COLO668 (cell line): Measurements from ENCODE around the gene OR5AN1.
"Not testable (repeated sequence)": the region's sequence is repeated elsewhere in the genome, so short reads cannot be mapped to it uniquely, and the experiment has no call there.

Experiments
- DNase-seq: peaks from one replicate; lab custom pipeline; 2025; ENCODE audit not compliant: unreplicated experiment; lab: John Stamatoyannopoulos, UW

OR5AN1 gene, protein sequence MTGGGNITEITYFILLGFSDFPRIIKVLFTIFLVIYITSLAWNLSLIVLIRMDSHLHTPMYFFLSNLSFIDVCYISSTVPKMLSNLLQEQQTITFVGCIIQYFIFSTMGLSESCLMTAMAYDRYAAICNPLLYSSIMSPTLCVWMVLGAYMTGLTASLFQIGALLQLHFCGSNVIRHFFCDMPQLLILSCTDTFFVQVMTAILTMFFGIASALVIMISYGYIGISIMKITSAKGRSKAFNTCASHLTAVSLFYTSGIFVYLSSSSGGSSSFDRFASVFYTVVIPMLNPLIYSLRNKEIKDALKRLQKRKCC

DNA sequence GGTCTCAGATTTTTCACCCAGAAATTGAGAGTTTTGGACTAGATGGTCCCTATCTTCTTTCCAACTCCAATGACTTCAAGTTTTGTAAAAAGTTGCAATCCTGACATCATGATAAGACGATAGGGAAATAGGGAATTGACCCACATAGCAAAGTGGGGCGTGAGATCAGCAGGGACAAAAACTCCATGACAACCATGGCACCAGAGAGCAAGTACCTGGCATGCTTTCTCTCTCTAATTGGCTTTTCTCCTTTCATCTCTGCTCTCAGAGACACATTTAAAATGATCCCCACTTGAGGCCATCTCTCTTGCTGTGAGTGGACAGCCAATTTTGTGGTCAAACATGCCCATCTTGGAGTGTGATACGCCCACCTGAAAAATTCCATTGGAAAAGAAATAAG is at the start of gene OR5AN1:
Gene OR5AN1, plus strand, starts transcription at position 301 of the 400 bp plus-strand sequence. CDS start 5,564 bp downstream, outside the sequence.
- DNase-seq: no peak

DNA sequence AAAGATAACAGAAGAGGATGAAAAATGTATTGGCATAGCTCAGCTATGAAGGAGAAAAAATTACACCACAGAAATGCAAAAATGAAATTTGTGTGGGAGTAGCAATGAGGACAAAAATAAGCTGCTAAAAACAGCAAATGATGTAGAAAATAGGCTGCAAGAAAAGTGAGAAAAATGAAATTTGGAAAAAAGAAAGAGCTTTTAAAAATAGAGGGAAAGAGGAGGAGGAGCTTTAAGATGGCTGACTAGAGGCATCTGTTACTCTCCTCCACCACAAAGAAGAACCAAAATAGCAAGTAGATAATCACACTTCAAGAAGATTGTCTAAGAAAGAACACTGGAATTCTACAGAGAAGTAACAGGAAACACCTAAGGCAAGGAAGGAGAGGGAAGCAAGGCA is 23.7 kb upstream of the OR5AN1 start:
- DNase-seq: no peak

DNA sequence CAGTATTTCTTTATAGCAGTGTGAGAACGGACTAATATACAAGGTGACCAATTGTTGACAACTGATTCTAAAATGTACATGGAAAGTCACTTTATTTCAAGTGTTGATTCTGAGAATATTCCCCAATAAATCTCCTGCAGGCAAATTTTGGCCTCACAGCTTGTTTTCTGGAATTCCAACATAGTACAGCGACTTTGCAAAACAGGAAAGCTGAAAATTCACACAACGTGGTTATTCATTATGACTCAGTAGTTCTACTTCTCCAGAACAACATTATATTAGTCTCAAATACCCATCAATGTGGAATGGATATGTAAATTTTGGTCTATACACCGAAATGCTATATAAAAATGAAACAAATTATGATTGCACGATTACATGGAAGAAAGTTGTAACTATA is 22.5 kb upstream of the OR5AN1 start:
- DNase-seq: no peak

DNA sequence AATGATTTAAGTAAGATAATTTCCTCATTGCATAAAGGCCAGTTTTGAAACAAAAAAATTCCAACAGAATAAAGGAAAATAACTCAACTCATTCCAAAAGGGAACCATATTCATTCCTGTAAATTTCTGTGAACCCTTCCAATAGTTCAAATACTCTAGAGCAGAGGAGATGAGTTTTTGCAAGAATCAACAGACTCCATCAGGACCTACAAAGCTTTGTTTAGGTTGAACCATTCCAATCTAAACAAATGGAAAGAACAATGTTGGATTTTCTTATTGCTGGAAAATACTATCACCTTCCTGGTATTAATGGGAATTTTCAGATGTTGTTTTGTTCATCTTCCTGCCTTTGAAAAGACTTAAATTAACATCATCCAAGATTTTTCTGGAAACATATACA is 21.8 kb upstream of the OR5AN1 start:
- no peak for DNase-seq

DNA sequence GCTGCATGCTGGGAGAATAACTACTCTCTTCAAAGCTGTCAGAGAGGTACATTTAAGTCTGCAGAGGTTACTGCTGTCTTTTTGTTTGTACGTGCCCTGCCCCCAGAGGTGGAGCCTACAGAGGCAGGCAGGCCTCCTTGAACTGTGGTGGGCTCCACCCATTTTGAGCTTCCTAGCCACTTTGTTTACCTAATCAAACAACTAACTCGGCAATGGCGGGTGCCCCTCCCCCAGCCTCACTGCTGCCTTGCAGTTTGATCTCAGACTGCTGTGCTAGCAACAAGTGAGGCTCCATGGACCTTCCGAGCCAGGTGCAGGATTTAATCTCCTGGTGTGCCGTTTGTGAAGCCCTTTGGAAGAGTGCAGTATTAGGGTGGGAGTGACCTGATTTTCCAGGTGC is 9.0 kb upstream of the OR5AN1 start:
- not testable (repeated sequence) for DNase-seq

DNA sequence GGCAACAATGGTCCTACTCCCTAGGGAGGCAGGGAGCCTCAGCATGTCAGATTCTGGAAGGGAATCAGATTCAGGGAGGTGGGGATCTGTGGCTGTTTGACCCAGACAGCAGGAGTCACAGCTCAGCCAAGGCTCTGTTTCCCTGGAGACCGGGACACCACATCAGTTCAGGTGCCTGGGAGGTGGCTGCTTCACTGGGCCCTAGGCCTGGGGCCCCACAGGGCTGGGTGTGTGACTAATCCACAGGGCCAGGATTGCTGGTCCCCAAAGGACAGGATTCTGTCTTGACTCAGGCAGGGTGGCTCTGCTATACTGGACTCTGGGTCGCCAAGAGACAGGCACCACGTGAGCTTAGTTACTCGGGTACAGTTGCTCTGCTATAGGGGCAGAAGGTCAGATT is 3.5 kb upstream of the OR5AN1 start:
- no peak for DNase-seq

DNA sequence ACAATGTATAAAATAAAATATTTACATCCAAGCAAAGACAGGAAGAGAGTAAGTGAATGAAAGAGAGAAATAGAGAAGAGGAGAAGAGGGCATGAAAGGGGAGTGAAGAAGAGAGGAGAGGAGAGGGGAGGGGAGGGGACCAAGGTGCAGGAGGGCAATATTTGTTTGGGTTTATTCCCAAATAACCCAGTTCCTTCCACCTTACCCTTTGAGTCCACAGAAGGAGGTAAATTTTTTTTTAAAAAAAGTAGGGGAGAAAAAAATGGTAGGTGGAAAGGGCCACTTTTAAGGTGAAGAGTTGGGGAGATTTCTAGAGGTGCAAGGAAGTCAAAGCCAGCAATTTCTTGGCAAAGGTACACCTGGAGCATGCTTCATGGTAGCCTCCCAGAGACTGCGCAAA is 2.1 kb upstream of the OR5AN1 start:
- no peak for DNase-seq

DNA sequence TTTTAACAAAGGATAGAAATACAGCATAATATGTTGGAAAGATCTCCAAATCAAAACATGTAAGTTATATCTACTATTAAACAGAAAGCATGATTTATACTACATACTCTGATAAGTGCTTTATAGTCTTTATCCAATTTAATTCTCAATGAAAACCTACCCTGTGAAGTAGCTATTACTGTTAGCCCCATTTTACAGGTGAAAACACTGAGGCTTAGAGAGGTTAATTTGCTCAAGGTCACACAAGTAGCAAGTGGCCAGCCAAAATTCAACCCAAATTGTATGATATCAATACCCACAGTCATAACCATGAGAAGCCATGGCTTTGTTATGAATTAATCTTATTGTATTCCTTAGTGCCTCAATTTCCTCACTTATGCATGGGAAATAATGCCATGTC is 675 bp upstream of the OR5AN1 start:
- no peak for DNase-seq

DNA sequence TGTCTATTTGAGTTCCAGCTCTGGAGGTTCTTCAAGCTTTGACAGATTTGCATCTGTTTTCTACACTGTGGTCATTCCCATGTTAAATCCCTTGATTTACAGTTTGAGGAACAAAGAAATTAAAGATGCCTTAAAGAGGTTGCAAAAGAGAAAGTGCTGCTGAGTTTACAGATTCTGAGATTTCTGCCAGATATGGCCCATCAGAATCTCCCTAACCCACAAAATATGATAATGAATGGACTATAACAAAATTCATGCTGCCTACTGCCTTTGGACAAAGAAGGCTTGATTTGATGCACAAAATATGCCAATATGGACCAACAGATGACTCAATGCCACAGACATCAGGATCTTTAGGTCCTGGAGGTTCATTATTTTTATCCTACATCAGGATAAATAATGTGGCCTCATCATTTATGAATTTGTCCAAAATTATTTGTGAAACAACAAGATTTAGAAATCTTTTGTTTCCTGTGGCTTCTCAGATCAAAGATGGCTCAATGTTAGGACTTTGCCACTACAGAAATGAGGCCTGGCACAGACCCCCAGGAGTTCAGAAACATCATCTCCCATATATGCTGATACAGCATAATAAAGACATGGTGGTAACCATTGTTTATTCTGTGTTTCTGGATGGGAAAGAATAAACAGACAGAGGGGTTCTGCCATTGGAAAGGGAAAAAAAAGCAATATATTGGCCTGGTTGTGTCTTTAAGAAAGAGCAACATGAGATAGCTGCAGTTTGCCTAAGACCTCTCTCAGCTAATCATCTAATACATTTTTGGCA is 6.7 kb downstream of the OR5AN1 start:
- DNase-seq: no peak

DNA sequence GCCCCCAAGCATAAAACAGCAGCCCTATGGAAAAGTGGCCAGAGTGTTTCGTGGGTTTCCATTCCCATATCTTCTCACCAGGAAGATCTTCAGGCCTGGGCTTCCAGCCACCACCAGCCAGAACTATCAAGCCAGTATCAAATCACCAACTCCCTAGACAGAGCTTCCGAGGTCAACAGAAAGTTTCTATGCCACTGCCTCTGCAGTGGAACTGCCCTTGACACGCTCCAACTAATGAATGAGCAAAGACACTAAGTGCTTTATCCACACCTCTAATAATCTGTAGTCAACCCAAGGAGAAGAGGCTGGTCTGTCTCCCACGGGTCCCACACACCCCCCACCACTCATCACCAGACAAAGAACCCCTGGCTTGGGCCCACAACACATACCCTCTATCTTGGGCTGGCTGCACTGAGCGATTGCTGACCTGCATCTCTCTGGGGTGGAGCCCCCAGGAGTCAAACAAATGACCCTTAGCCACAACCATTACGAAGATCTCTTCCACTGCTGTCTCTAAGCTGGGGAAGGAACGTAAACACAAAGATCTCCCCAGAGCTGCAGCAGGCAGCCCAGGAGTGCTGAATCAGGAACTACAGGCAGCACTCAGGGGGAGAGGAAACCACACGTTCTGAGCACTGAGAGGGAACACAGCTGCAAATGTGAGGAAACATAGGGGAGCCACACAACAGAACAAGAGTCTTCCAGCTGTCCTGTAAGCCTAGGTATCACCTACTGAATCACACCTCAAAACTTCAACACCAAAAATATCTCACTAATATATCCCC is 9.7 kb downstream of the OR5AN1 start:
- DNase-seq: no peak

DNA sequence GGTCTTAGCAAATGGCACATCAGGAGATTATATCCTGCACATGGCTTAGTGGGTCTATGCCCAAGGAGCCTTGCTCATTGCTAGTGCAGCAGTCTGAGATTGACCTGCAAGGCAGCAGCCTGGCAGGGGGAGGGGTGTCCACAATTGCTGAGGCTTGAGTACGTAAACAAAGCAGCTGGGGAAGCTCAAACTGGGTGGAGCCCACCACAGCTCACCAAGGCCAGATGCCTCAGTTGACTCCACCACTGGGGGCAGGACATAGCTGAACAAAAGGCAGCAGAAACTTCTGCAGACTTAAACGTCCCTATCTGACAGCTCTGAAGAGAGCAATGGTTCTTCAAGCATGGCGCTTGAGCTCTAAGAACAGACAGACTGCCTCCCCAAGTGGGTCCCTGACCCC is 13.6 kb downstream of the OR5AN1 start:
- DNase-seq: not testable (repeated sequence)

DNA sequence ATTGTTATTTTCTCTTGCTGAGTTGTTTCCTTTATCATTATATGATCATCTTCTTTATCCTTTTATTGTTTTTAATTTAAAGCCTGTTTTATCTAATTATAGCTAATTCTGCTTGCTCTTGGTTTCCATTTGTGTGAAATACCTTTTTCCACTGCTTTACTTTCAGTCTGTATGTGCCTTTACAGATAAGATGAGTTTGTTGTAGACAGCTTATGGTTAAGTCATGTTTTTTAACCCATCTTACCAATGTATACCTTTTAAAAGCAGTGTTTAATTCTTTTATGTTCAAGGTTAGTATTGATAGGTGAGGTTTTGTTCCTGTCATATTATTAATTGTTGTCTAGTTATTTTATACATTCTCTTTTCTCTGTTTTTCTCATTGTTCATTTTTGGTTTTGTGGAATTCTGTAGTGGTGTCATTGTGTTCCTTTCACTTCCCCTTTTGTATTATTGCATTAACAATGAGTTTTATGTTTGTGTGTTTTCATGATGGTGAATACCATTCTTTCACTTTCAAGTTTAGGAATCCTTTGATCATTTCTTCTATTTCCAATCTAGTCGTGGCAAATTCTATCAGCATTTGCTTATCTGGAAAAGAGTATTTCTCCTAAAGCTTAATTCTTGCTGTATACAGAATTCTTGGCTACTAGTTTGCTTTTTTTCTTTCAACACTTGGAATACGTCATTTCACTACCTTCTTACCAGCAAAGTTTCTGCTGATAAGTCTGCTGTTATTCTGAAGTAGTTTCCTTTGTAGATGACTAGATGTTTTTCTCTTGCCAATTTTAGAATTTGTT is 21.8 kb downstream of the OR5AN1 start:
- DNase-seq: no peak

DNA sequence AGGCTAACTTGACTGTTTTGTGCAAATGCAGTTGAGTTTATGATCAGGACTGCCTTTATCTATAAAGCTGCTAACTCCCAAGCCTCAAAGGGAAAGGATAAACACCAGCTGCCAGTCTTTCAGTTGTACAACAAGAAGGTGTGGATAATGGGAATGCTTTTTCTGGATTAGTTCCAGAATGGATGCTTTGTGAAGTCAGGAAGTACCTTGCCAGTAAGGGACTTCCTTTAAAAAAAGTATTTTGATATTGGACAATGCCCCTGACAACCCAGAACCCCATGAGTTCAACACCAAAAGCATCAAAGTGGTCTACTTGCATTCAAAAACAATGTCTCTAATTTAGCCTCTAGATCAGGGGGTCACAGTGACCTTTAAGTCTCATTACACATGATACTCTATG is 35.5 kb downstream of the OR5AN1 start:
- no peak for DNase-seq

DNA sequence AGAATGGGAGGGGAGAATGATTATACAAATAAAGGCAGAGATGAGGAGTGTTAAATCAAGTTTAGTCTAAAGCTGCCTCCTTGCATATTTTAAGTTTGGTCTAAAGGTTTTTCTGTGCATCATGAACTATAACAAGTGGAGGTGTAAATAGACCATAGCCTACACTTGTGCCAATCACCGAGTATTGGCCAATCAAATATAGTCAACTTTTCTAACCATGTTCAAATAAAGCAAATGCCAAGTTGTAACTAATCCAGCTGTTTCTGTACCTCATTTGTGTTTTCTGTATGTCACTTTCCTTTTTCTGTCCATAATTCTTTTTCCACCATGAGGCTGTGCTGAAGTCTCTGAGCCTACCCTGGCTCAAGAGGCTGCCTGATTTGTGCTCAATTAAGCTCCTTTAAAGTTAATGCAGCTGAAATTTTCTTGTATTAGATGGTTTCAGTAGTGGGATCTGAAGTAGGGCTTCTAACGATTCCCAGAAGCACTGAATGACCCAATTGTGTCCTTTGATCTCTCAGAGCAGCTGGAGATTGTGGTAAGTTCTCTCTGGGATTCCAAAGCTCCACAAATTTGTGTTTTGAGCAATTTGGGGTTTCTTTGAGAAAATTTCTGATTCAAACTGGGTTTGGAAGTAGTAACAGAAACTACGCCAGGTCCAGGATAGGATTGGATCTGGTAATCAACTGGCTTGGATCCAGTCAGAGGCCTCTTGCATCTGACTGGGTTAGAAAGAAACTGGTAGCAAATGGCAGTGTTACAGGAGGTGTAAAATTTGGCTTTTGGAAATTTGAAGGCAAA is 42.0 kb downstream of the OR5AN1 start:
- DNase-seq: no peak

DNA sequence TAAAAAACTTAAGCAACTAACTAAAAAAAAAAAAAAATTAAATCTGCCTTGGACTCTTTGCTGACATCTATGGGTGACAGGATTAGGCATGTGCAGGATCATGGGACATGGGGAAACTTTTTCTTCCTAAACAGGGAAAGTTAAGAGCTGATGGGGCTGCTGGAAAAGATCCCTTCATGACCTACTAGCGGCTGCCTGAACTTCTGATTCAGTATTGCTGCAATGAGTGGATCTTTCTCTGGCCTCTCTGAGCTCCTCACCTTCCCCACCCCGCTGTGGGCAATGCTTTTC is 42.5 kb downstream of the OR5AN1 start:
- DNase-seq: no peak

DNA sequence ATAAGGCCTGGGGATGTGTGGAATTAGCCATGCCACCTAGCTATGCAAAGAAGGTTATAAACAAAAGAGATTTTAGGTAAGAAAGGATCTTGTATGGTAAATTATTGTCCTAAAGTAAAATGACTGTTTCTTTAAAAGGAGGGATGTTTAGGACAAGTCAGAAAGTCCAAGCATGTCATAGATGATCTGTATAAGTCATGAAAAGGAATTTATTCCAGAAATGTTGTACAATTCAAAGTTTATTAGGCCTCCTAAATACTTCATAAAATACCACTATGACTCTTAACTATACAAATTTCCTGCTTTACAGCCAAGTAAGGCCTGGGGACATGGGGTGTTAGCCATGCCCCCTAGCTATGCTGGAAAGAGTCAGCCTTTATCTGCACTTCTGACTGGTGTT is 44.9 kb downstream of the OR5AN1 start:
- DNase-seq: no peak

DNA sequence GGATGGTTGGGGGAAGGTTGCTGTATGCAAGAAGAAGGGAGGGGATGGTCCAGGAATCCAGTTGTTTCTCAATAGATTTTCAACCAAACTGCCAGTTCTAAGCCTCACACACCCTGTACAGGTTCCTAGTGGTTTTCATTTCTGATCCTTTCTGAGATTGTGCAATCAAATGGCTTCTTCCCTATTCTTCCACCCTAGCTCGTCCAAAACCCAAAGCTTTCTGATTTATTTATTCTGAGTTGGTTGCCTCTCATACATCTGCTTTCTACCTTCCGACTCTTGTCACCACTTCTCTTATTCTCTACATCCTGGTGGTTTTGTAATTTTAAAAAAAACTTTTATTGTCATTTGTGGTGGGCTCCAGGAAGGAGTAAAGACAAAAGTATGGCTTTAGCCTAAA is 55.0 kb downstream of the OR5AN1 start:
- no peak for DNase-seq

DNA sequence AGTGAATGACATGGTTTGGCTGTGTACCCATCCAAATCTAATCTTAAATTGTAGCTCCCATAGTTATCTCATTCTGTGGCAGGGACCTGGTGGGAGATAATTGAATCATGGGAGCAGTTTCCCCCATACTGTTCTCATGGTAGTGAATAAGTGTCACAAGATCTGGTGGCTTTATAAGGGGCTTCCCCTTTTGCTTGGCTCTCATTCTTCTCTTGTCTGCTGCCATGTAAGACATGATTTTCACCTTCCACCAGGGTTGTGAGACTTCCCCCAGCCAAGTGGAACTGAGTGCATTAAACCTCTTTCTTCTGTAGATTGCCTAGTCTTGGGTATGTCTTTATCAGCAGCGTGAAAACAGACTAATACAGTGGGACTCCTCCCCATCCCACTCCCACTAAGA is 56.4 kb downstream of the OR5AN1 start:
- DNase-seq: no peak

DNA sequence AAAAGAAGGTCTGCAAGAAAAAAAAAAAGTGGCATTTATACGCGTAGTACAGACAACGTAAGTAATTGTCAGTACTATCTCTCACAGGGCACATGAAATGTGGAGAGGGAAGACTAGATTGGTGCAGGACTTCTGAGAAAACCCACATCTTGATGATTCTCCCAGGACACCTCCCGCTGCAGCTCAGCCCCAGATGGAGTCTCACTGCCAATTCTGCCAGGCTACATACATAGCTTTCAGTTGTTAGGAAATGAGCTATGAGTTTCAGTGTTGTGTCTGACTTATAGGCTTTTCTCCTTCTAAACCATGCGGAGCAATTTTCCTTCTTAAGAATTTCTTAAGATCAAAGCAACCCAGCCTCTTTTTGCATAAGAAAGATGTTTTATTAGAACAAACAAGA is 57.9 kb downstream of the OR5AN1 start:
- DNase-seq: no peak

DNA sequence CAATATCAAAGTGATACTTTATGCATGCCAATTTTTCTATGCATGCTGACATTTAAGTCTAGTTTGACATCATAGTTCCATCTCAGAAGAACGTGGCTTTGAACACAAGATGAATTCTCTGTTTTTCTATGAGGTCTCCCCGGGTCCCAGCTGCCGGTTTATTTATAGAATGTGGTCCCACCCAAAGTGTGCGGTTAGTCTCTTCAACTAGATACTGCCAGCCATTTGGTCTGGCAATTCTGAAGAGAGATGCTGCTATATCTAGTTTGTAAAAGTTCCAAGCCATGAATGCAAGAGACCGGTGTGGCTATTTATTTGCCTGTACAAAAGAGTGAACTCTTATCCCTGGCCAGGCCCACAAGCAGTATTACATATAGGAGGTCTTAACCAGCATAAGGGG is 58.3 kb downstream of the OR5AN1 start:
- DNase-seq: no peak
